Transverse colon (tissue), 3 donors: ENCODE data around the gene HPS1.

Experiments used
- POLR2A ChIP-seq: fragments of 450-650 bp; IDR thresholded peaks from one replicate; pipeline ENCODE4 v1.6.1; 2016; ENCODE audit warnings: antibody characterized with exemption, mild to moderate bottlenecking, moderate library complexity
- TF ChIP-seq, protein P1 (sequence below), 5 experiments: fragments of 200-600 bp in 3 of 5; fragments of 450-650 bp in 2 of 5; sonication (generic) in 3 of 5; IDR thresholded peaks; 1 replicate in 2 of 5; 2 replicates in 3 of 5; pipeline ENCODE4 v1.5.1; 2016 to 2017; ENCODE audit warnings: antibody characterized with exemption in 5 of 5, inconsistent platforms in 3 of 5, mild to moderate bottlenecking in 2 of 5, moderate library complexity in 1 of 5

DNA sequence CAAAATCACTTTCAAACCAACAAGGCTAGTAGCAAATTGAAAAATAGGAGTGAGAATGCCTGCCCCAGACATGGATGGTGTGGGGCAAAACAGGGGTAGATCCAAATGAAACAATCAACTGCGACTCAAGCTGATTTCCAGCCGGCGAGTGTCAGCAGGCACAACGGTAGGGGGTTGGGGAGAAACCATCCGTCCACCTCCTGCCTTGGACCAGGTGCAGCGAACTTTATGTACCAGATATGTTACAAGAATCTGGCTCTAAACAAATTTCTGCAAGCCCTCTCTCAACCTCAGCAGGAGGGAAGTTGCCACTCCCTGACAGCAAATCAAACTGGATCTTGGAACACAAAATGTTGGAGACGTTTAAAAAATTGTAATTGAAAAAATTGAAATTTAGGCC, 76.9 kb downstream of the HPS1 start:
- TF ChIP-seq, protein P1, sequence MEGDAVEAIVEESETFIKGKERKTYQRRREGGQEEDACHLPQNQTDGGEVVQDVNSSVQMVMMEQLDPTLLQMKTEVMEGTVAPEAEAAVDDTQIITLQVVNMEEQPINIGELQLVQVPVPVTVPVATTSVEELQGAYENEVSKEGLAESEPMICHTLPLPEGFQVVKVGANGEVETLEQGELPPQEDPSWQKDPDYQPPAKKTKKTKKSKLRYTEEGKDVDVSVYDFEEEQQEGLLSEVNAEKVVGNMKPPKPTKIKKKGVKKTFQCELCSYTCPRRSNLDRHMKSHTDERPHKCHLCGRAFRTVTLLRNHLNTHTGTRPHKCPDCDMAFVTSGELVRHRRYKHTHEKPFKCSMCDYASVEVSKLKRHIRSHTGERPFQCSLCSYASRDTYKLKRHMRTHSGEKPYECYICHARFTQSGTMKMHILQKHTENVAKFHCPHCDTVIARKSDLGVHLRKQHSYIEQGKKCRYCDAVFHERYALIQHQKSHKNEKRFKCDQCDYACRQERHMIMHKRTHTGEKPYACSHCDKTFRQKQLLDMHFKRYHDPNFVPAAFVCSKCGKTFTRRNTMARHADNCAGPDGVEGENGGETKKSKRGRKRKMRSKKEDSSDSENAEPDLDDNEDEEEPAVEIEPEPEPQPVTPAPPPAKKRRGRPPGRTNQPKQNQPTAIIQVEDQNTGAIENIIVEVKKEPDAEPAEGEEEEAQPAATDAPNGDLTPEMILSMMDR (IDR thresholded peaks at IDR 0.05): no peak
- no peak for TF ChIP-seq POLR2A
